GM12874 (cell line): ENCODE data around the gene CYP39A1.

Experiments
- TF ChIP-seq, protein P1 (sequence below): IDR thresholded peaks from 2 replicates; pipeline ENCODE4 v1.5.1; 2011; ENCODE audit warnings: low read depth, mild to moderate bottlenecking, control low read depth, low read length, moderate library complexity; ENCODE audit not compliant: insufficient read depth

Gene CYP39A1

GRCh38 chr6:46510651-46511050, 142.0 kb downstream of the CYP39A1 start:
- TF ChIP-seq, protein P1, sequence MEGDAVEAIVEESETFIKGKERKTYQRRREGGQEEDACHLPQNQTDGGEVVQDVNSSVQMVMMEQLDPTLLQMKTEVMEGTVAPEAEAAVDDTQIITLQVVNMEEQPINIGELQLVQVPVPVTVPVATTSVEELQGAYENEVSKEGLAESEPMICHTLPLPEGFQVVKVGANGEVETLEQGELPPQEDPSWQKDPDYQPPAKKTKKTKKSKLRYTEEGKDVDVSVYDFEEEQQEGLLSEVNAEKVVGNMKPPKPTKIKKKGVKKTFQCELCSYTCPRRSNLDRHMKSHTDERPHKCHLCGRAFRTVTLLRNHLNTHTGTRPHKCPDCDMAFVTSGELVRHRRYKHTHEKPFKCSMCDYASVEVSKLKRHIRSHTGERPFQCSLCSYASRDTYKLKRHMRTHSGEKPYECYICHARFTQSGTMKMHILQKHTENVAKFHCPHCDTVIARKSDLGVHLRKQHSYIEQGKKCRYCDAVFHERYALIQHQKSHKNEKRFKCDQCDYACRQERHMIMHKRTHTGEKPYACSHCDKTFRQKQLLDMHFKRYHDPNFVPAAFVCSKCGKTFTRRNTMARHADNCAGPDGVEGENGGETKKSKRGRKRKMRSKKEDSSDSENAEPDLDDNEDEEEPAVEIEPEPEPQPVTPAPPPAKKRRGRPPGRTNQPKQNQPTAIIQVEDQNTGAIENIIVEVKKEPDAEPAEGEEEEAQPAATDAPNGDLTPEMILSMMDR, result no peak

DNA sequence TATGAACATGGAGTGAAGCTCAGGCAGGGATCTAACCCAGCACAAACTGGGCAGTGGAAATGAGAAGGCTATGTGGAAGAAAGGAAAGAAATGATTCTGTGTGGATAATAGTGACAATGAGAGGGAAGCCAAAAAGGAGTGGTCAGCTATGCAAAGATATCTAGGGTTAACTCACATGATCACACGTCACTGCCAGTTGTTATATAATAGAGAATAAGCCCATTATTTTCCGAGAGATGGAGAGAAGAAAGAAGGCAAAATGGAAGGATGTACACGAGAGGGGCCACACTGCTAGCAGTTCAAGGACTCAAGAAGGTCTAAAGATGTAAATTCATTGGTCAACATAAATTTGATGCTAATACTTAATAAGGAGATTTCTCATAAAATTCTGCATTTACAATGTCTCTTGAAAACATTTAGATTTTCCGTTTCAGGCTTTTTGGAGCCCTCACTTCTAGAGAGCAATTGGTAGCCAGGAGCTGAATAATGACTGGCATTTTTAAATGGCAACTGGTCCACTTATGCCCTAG, 142.6 kb downstream of the CYP39A1 start:
- TF ChIP-seq, protein P1, result no peak

DNA sequence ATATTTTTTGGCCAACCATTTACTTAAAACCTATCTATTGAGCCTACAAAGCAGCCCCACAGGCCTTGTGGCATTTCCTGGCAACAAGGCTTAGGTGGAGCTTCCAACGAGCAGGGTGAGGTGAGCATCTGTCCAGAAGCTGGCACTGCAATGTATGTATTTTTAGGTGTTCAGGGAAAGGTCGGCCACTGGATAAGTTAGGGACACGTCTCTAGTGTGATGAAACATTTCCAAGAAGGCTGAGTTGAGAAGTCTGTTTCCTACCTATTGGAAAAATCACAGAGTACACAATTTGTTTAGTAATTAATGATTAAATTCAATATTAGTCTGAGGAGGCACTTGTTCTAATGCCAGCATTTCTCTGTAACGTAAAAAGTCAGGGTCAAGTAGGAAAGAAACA, 143.6 kb downstream of the CYP39A1 start:
- TF ChIP-seq, protein P1, result no peak

- TF ChIP-seq, protein P1, result no peak
These were observed 145.2 kb downstream of the CYP39A1 start for GRCh38 chr6:46507426-46507825.

GRCh38 chr6:46505693-46506512, 146.7 kb downstream of the CYP39A1 start:
- TF ChIP-seq, protein P1, result no peak

DNA sequence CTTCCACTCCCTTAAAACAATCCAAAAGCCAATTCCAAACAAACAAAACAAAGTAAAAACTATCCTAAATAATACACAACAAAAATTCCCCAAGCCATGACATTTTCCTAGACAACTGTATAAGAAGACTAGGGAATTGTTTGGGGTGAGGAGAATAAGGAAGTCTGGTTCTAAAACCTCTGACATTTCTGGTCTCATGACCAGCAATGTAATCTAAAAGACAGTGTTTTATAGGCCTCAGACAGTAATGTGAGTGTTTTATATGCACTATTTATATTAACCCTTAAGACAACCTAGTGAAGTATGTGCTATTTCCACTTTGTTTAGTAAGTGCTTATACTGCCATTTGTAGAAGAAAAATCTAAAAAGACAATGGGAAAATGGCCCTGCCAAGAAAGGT, 148.4 kb downstream of the CYP39A1 start:
- TF ChIP-seq, protein P1, result no peak

GRCh38 chr6:46502486-46503119, 150.0 kb downstream of the CYP39A1 start:
- TF ChIP-seq, protein P1, result no peak
